Psoas muscle (tissue), 8 donors: Measurements from ENCODE around the gene SUSD6. TPM values are rescaled to one million over a fixed set of nuclear protein-coding genes. Genes with fewer than 3 reads are reported as not detected.

Experiments
- ATAC-seq, 4 donors: fragments of 200-7000 bp; cut with Tn5 transposase; one replicate each; pipeline ENCODE4 v1.9.1; 2020; ENCODE audit warnings: moderate library complexity in 3 of 4, mild to moderate bottlenecking in 2 of 4
- DNase-seq, 2 donors: peaks; one replicate each; pipeline ENCODE4 v3.0.0-alpha.2; 2020
- H3K27ac ChIP-seq: fragments of 200-600 bp; one replicate; pipeline ENCODE4 v1.8.0; 2022
- H3K27me3 ChIP-seq, 3 donors: fragments of 200-600 bp in 1 of 3; one replicate each; pipeline versions ENCODE4 v1.6.1 to v1.8.0; 2013 to 2022; ENCODE audit warnings: low read length in 2 of 3, mild to moderate bottlenecking in 2 of 3, moderate library complexity in 1 of 3; ENCODE audit not compliant: insufficient read depth in 3 of 3
- H3K36me3 ChIP-seq, 2 donors: fragments of 200-600 bp in 1 of 2; one replicate each; pipeline versions ENCODE4 v1.6.1 to v1.8.0; 2013 to 2022; ENCODE audit warnings: low read depth in 1 of 2, mild to moderate bottlenecking in 1 of 2, moderate library complexity in 1 of 2; ENCODE audit not compliant: insufficient read depth in 1 of 2
- H3K4me1 ChIP-seq: fragments of 200-600 bp; one replicate; pipeline ENCODE4 v1.8.0; 2022
- H3K4me3 ChIP-seq: fragments of 200-600 bp; one replicate; pipeline ENCODE4 v1.8.0; 2022; ENCODE audit warnings: mild to moderate bottlenecking
- H3K9me3 ChIP-seq: fragments of 200-600 bp; one replicate; pipeline ENCODE4 v1.8.0; 2022
- WGBS, 3 donors: extraction: QIAGEN DNeasy Blood & Tissue Kit; methylation state at CpG; one replicate each; pipeline versions ENCODE4 v1.1.6 to v1.1.7; 2013; 5-methylcytosine and 5-hydroxymethylcytosine counted together
- intact Hi-C, 2 donors: fragments of 100-400 bp; cut with DNase I; formaldehyde crosslinking; loops; one replicate each; pipeline versions ENCODE4 v1.11.0 to v1.14.2; 2022
- polyA plus RNA-seq, 3 donors: library from polyadenylated mRNA; stranded (reverse); fragments of 200-250 nt; gene quantifications; one replicate each; pipeline ENCODE4 v1.2.3, GENCODE V29; 2013
- total RNA-seq, 4 donors: library from RNA; stranded (reverse); fragmentation: NEBNext Ultra II Directional in 2 of 4; extraction: Animal tissue kit (Norgen Biotek cat#: 25700) in 2 of 4; gene quantifications; one replicate each; pipeline versions ENCODE4 v1.2.1 to v1.2.4, GENCODE V29; 2021 to 2023
- TF ChIP-seq, protein P1 (sequence below): fragments of 200-600 bp; IDR thresholded peaks from one replicate; pipeline ENCODE4 v1.8.0; 2022; ENCODE audit warnings: antibody characterized with exemption
- donor health status: healthy with polysubstance abuse.
- donor health status: DM: no; HTN: no; CAD: no; lungs with moderate emphysema.
- donor health status: Bipolar disorder and iron deficiency.
- donor health status: healthy.
- donor health status: DM: yes; HTN: yes; CAD: no.
- donor health status: DM: no; HTN: no; CAD: no.
- donor health status: DM: no; HTN: no; CAD: no.
- donor health status: DM: yes; HTN: yes; CAD: no.

SUSD6 gene
- total and polyA plus RNA-seq, 7 donors, result 6.9 to 23.4 (median 14.9) TPM

DNA sequence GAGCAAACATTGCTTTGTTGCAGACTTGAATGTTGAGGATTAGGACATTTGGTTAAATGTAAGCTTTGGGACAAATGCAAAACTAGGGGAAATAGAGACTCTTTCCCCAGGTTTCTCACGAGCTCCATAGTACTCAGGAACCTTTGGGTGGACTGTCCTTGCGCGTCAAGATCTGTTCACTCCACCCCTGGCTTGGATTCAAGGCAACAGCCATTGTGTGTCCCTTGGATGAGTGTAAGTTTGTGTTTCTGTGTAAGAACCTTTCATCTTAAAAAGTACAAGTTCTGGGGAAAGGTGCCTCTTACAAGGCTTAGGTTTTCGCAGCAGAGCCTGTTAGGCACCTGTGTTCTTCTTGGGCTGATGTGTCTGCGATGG, 3.7 kb downstream of the SUSD6 start:
- WGBS, 3 donors, result 55 to 58% (median 57%) methylated on average over 5 of the region's 5 CpGs
- TF ChIP-seq, protein P1, sequence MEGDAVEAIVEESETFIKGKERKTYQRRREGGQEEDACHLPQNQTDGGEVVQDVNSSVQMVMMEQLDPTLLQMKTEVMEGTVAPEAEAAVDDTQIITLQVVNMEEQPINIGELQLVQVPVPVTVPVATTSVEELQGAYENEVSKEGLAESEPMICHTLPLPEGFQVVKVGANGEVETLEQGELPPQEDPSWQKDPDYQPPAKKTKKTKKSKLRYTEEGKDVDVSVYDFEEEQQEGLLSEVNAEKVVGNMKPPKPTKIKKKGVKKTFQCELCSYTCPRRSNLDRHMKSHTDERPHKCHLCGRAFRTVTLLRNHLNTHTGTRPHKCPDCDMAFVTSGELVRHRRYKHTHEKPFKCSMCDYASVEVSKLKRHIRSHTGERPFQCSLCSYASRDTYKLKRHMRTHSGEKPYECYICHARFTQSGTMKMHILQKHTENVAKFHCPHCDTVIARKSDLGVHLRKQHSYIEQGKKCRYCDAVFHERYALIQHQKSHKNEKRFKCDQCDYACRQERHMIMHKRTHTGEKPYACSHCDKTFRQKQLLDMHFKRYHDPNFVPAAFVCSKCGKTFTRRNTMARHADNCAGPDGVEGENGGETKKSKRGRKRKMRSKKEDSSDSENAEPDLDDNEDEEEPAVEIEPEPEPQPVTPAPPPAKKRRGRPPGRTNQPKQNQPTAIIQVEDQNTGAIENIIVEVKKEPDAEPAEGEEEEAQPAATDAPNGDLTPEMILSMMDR, result no peak
- Histone ChIP-seq H3K36me3 (peaks cover 0 to 2% of the 10 kb centered on the region in 2 donors), H3K4me1 (peaks cover 74% of the 10 kb centered on the region), H3K27me3 (no peaks in the 10 kb centered on the region), H3K27ac (peak overlapping the region; percentile 97), H3K4me3 (peak overlapping the region; percentile 41), H3K9me3 (no peaks in the 10 kb centered on the region)
- intact Hi-C loops, result no loop called here
- DNase-seq, result no peak
- ATAC-seq, result no peak

DNA sequence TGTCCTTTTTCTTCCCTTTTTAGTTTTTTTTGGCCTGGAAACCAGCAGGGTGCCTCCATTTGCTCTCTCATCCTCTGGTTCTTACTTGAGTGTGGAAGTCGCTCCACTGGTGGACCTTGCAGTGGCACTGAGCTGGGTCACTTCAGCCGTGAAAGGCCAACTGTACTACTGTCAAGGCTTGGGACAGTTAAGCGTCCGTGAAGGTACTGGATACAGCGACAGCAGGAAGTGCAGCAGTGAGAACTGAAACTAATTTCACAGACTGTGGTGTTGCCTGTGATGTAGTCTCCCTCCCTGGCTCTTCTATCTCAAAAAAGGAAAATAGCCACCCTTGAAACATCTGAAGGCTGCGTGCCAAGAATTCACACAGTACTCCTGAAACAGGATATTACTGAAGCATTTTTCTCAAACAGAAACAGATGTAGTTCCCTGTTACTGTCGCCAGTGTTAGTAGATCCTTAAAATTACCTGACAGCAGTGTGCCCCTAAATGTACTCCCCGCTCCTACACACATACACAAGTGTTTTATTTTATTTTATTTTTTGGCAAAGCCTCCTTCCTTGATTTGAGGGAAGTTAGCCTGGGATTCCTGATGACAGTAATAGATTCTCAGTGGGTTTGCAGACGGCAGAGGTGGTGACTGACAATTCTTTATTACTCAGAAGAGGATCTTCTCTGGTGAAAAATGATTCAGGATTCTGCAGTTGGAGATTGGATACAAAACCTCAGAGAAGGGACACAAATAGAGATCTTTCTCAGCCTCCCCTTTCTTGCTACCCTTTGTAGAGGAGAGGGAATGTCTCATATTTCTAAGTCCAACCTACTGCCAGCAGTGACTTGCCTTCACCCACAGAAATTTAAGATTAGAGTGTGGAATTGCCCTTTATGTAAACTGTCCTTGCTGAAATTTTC, 4.4 kb downstream of the SUSD6 start:
- H3K9me3 ChIP-seq, result no peaks in the 10 kb centered on the region
- peak; percentile 7 to 40 (median 22) for ATAC-seq

DNA sequence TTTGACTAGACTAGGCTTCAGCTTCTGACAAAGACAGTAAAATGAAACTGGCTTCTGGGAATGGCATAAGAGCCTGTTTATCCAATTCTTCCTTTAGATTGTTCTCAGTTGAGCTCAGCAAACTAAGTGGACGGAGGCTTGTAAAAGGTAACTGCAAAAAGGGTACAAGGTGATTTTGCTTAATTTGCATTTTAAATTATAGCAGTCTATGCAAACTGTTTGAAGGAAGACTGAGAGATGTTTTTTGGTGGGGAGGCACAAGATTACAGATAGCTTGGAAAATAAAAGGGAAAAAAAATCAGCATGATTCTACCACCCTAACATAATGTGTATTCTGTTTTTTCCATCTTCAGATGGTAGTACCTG, 5.0 kb downstream of the SUSD6 start:
- 43 to 75% (median 65%) methylated on average over 1 of the region's 1 CpG for WGBS, 3 donors
- TF ChIP-seq, protein P1, result no peak
- Histone ChIP-seq H3K27ac (peak overlapping the region; percentile 97), H3K4me3 (peak overlapping the region; percentile 41), H3K36me3 (peaks cover 0 to 2% of the 10 kb centered on the region in 2 donors), H3K27me3 (no peaks in the 10 kb centered on the region), H3K9me3 (no peaks in the 10 kb centered on the region), H3K4me1 (peaks cover 79% of the 10 kb centered on the region)
- intact Hi-C loops, result no loop called here
- no peak for DNase-seq
- ATAC-seq, result no peak

More for the DNA sequence above, 4.4 kb downstream of the SUSD6 start:
- Histone ChIP-seq H3K4me3 (peak overlapping the region; percentile 41), H3K27me3 (no peaks in the 10 kb centered on the region), H3K27ac (peak overlapping the region; percentile 97), H3K4me1 (peaks cover 72% of the 10 kb centered on the region), H3K36me3 (peaks cover 0 to 2% of the 10 kb centered on the region in 2 donors)
- intact Hi-C loops, result no loop called here
- TF ChIP-seq, protein P1, result no peak
- WGBS, 3 donors, result 9 to 20% (median 14%) methylated on average over 9 of the region's 9 CpGs
- peak in 1 of 2 donors; percentile 35 for DNase-seq

DNA sequence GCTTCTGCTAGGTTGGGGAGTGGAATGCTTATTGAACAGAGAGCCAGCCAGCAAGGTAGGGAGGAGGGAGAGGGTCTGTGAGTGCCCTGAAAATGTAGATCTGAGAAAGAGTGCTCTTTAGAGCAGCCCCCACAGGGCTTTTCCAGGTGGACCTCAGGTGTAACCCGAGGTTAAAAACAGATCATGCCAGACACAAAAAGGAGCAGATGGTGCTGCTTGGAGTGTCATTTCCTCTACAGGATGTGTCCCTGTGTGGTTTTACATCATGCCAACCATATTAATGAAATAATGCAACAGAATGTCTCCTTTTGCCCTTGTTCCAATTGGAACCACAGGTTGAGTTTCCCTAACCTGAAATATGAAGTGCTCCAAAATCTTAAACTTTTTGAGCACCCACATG, 6.4 kb downstream of the SUSD6 start:
- peaks cover 86% of the 10 kb centered on the region for H3K4me1 ChIP-seq

More for the DNA sequence above, 6.4 kb downstream of the SUSD6 start:
- H3K27me3 ChIP-seq, result no peaks in the 10 kb centered on the region
- intact Hi-C loops, result no loop called here
- H3K9me3 ChIP-seq, result no peaks in the 10 kb centered on the region
- peaks cover 0 to 2% of the 10 kb centered on the region in 2 donors for H3K36me3 ChIP-seq
- no peak for DNase-seq
- no peak for ATAC-seq
- no peak overlapping the region for H3K4me3 ChIP-seq
- peak overlapping the region; percentile 97 for H3K27ac ChIP-seq
- TF ChIP-seq, protein P1, result no peak
- WGBS, 3 donors, result 47 to 56% (median 53%) methylated on average over 1 of the region's 1 CpG
